Measurements from ENCODE around the gene HMCN1. TPM values are rescaled to one million over a fixed set of nuclear protein-coding genes. Genes with fewer than 3 reads are reported as not detected.

HMCN1 gene
- total and polyA plus RNA-seq, 2 experiments from 2014 or later: 1.6 to 8.7 TPM

- Histone ChIP-seq H3K9me2 (ENCODE audit: insufficient read depth) (no peaks in the 10 kb centered on the region), H3K27me3 (ENCODE audit: insufficient read depth) (no peaks in the 10 kb centered on the region), H3K4me3 (no peak overlapping the region), H4K20me1 (replicated peaks; ENCODE audit: insufficient read depth) (no peaks in the 10 kb centered on the region), H3K27ac (ENCODE audit: low read depth) (no peak overlapping the region), H2AFZ (no peak overlapping the region), H3F3A (replicated peaks; ENCODE audit: low read depth) (no peaks in the 10 kb centered on the region), H3K79me2 (replicated peaks; ENCODE audit: insufficient read depth) (no peaks in the 10 kb centered on the region), H3K4me1 (ENCODE audit: insufficient read depth) (no peaks in the 10 kb centered on the region), H3K4me2 (no peak overlapping the region), H3K36me3 (ENCODE audit: insufficient read depth) (no peaks in the 10 kb centered on the region)
- Mint-ChIP-seq H3K9me3 (no peaks in the 10 kb centered on the region), H3K4me3 (no peak overlapping the region), H3K4me1 (no peaks in the 10 kb centered on the region), H3K27ac (no peak overlapping the region), H3K27me3 (ENCODE audit: insufficient read depth, low read depth, poor library complexity) (no peaks in the 10 kb centered on the region), H3K36me3 (ENCODE audit: low read depth) (no peaks in the 10 kb centered on the region)
- DNase-seq (ENCODE audit: low spot score): no peak
- no peak for ATAC-seq
- TF ChIP-seq STAT1 (IDR thresholded peaks at IDR 0.05; ENCODE audit: unreplicated experiment): no peak
- TF ChIP-seq ZNF114 (CRISPR knock-in tag; IDR thresholded peaks at IDR 0.05): no peak
- no peak for TF ChIP-seq CREB1 (CRISPR knock-in tag; IDR thresholded peaks at IDR 0.05; ENCODE audit: low read depth)
- TF ChIP-seq, protein P1, sequence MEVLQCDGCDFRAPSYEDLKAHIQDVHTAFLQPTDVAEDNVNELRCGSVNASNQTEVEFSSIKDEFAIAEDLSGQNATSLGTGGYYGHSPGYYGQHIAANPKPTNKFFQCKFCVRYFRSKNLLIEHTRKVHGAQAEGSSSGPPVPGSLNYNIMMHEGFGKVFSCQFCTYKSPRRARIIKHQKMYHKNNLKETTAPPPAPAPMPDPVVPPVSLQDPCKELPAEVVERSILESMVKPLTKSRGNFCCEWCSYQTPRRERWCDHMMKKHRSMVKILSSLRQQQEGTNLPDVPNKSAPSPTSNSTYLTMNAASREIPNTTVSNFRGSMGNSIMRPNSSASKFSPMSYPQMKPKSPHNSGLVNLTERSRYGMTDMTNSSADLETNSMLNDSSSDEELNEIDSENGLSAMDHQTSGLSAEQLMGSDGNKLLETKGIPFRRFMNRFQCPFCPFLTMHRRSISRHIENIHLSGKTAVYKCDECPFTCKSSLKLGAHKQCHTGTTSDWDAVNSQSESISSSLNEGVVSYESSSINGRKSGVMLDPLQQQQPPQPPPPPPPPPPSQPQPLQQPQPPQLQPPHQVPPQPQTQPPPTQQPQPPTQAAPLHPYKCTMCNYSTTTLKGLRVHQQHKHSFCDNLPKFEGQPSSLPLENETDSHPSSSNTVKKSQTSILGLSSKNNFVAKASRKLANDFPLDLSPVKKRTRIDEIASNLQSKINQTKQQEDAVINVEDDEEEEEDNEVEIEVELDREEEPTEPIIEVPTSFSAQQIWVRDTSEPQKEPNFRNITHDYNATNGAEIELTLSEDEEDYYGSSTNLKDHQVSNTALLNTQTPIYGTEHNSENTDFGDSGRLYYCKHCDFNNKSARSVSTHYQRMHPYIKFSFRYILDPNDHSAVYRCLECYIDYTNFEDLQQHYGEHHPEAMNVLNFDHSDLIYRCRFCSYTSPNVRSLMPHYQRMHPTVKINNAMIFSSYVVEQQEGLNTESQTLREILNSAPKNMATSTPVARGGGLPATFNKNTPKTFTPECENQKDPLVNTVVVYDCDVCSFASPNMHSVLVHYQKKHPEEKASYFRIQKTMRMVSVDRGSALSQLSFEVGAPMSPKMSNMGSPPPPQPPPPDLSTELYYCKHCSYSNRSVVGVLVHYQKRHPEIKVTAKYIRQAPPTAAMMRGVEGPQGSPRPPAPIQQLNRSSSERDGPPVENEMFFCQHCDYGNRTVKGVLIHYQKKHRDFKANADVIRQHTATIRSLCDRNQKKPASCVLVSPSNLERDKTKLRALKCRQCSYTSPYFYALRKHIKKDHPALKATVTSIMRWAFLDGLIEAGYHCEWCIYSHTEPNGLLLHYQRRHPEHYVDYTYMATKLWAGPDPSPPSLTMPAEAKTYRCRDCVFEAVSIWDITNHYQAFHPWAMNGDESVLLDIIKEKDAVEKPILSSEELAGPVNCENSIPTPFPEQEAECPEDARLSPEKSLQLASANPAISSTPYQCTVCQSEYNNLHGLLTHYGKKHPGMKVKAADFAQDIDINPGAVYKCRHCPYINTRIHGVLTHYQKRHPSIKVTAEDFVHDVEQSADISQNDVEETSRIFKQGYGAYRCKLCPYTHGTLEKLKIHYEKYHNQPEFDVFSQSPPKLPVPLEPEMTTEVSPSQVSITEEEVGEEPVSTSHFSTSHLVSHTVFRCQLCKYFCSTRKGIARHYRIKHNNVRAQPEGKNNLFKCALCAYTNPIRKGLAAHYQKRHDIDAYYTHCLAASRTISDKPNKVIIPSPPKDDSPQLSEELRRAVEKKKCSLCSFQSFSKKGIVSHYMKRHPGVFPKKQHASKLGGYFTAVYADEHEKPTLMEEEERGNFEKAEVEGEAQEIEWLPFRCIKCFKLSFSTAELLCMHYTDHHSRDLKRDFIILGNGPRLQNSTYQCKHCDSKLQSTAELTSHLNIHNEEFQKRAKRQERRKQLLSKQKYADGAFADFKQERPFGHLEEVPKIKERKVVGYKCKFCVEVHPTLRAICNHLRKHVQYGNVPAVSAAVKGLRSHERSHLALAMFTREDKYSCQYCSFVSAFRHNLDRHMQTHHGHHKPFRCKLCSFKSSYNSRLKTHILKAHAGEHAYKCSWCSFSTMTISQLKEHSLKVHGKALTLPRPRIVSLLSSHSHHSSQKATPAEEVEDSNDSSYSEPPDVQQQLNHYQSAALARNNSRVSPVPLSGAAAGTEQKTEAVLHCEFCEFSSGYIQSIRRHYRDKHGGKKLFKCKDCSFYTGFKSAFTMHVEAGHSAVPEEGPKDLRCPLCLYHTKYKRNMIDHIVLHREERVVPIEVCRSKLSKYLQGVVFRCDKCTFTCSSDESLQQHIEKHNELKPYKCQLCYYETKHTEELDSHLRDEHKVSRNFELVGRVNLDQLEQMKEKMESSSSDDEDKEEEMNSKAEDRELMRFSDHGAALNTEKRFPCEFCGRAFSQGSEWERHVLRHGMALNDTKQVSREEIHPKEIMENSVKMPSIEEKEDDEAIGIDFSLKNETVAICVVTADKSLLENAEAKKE (CRISPR knock-in tag; IDR thresholded peaks at IDR 0.05): no peak
- no peak for TF ChIP-seq POLR2AphosphoS5 (IDR thresholded peaks at IDR 0.05; ENCODE audit: low read depth)
- TF ChIP-seq JUNB (IDR thresholded peaks at IDR 0.05; ENCODE audit: unreplicated experiment): no peak
- no peak for TF ChIP-seq CTCF (conservative IDR thresholded peaks at IDR 0.05; ENCODE audit: low read depth in 2 of 2)
- TF ChIP-seq, protein P2, sequence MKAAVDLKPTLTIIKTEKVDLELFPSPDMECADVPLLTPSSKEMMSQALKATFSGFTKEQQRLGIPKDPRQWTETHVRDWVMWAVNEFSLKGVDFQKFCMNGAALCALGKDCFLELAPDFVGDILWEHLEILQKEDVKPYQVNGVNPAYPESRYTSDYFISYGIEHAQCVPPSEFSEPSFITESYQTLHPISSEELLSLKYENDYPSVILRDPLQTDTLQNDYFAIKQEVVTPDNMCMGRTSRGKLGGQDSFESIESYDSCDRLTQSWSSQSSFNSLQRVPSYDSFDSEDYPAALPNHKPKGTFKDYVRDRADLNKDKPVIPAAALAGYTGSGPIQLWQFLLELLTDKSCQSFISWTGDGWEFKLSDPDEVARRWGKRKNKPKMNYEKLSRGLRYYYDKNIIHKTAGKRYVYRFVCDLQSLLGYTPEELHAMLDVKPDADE (IDR thresholded peaks at IDR 0.05): no peak
- no peak for TF ChIP-seq NANOG (IDR thresholded peaks at IDR 0.05; ENCODE audit: borderline replicate concordance)
- no peak for TF ChIP-seq EZH2phosphoT487 (IDR thresholded peaks at IDR 0.05; ENCODE audit: unreplicated experiment)
- no peak for TF ChIP-seq EZH2 (IDR thresholded peaks at IDR 0.05; ENCODE audit: low read depth, unreplicated experiment)
- TF ChIP-seq ZNF331 (CRISPR knock-in tag; IDR thresholded peaks at IDR 0.05; ENCODE audit: low read depth): no peak
- no peak for TF ChIP-seq REST (IDR thresholded peaks at IDR 0.05; ENCODE audit: unreplicated experiment)
These were observed 292.8 kb downstream of the HMCN1 start for GRCh38 chr1:186026946-186027345.
